ENCODE data around the gene PRKAG2.

DNA sequence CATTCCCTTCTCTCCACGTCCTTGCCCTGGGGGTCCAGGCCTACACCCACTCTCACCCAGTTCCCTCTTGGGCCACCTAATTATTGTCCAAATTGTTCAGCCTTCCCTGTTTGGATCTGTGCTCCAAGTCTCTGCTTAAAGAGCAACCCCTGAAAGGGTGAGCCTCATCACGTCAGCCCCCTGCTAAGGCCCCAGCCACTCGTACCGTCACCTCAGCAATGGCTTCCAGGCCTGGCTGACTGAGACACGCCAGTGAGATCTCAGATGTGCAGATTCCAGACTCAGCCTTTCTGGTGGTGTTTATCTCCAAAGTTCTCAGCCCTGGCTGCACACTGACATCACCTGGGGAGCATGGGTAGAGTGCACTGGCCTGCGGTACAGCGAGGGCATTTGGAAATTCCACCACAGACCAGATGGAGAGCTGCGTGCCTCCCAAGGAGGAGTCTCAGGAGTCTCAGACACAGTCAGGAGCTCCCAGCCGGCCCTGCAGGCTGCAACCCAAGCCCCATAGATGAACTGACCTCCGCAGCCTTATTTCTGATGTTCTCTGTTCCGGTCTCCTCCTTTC lies 87.5 kb downstream of the PRKAG2 start:
- TF ChIP-seq, protein P1, sequence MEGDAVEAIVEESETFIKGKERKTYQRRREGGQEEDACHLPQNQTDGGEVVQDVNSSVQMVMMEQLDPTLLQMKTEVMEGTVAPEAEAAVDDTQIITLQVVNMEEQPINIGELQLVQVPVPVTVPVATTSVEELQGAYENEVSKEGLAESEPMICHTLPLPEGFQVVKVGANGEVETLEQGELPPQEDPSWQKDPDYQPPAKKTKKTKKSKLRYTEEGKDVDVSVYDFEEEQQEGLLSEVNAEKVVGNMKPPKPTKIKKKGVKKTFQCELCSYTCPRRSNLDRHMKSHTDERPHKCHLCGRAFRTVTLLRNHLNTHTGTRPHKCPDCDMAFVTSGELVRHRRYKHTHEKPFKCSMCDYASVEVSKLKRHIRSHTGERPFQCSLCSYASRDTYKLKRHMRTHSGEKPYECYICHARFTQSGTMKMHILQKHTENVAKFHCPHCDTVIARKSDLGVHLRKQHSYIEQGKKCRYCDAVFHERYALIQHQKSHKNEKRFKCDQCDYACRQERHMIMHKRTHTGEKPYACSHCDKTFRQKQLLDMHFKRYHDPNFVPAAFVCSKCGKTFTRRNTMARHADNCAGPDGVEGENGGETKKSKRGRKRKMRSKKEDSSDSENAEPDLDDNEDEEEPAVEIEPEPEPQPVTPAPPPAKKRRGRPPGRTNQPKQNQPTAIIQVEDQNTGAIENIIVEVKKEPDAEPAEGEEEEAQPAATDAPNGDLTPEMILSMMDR (conservative IDR thresholded peaks at IDR 0.05 in 1 of 2, IDR thresholded peaks at IDR 0.05 in 1 of 2; ENCODE audit: extremely low read depth in 1 of 2, insufficient read depth in 1 of 2, low read depth in 1 of 2, low read length in 2 of 2), result no peak
- TF ChIP-seq EZH2 (IDR thresholded peaks at IDR 0.05; ENCODE audit: borderline replicate concordance, low read length), result no peak

All from mammary epithelial cell (primary cell).